ENCODE measurements around the gene LILRB4. TPM values are rescaled to one million over a fixed set of nuclear protein-coding genes. Genes with fewer than 3 reads are reported as not detected.
"Not testable (repeated sequence)": the region's sequence is repeated elsewhere in the genome, so short reads cannot be mapped to it uniquely, and the experiment has no call there.

The LILRB4 gene
- total RNA-seq, 3 donors from 2014 or later = 3.0 to 8.7 (median 6.4) TPM

DNA sequence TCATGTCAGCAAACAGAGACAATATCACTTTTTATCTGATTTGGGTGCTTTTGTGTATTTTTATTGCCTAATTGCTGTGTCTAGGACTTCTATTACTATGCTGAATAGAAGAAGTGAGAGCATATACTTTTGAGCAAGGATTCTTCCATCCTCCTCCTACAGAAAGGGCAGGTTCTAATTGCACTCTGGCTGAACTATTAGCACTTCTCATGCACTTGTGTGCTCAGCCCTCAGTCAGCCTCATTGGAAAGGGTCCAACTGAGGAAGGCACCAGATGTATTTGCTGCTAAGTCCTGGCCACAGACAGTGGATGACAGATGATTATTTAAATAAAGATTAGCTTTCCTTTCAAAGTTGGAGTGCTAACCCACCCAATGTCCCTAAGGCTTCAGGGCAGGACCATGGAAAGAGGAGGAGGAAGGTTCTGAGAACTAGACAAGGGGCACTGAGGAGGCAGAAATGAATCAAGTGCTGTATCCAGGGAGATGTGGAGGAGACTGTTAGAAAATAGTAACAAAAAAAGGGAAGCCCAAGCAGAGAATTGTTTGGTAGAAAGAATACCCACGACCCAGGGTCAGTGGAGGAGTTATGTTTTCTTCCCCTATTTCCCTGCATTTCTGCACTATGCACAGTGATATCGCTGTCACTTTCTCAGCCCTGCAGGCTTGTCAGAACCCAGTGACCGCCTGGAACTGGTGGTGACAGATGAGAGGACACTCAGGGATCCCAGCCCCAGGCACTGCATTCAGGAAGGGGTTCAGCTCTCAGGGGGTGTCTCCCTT is 8.0 kb downstream of the LILRB4 start:
- no peak for TF ChIP-seq CTCF (IDR thresholded peaks at IDR 0.05)
- intact Hi-C loops (cut with DNase I, micrococcal nuclease) = no loop called here
- no peaks in the 10 kb centered on the region for H3K9me3 ChIP-seq
- ATAC-seq = no peak
- no peak overlapping the region for H3K4me3 ChIP-seq
- no peak for DNase-seq
- no peaks in the 10 kb centered on the region for H3K36me3 ChIP-seq (ENCODE audit: low read depth)
- no peaks in the 10 kb centered on the region for H3K4me1 ChIP-seq (ENCODE audit: low read depth)

DNA sequence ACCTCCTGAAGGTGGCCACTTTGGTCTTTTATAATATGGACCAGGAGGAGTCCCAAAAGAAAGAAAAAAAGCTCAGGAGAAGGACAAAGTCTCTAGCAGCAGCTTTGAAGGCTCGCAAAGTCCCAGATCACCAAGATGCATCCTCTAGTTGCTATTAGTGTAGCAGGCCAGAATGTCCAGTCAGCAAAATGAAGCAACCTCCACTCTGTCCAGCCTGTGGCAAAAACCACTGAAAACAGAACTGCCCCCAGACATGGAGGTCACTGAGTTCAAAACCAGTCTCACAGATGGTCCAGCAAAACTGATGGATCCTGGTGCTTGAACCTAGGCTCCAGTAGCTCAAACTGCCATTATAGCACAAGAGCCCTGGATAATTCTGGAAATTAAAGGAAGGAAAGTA is 10.4 kb downstream of the LILRB4 start:
- peak in 1 of 3 donors; percentile 7 for DNase-seq
- no peak for TF ChIP-seq CTCF (IDR thresholded peaks at IDR 0.05)
- no peak for ATAC-seq
- H3K9me3 ChIP-seq = no peaks in the 10 kb centered on the region
- H3K4me1 ChIP-seq (ENCODE audit: low read depth) = no peaks in the 10 kb centered on the region
- no peak overlapping the region for H3K4me3 ChIP-seq
- intact Hi-C loops (cut with DNase I, micrococcal nuclease) = no loop called here
- no peaks in the 10 kb centered on the region for H3K36me3 ChIP-seq (ENCODE audit: low read depth)

DNA sequence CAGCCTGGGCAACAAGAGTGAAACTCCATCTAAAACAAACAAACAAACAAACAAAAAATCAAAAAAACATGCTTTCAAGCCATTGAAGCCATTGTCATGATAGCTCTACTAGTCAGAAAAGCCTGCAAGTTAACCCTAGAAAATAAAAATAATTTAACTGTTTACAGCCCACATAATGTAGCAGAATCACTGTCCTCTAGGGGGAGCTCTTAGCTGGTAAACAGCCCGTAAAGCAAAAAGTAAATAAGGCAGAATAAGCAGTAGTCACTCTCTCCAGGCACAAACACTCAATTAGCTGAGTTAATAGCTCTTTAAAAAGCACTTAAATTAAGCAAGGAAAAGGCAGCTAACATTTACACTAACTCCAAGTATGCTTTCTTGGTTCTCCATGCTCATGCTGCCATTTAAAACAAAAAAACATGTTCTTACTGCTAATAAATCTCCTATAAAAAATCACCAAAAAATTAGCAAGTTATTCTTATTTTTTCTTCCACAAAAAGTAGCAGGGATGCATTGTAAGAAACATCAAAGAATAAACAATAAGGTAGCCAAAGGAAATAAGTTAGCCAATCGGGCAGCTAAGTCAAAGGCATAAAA is 11.3 kb downstream of the LILRB4 start:
- ATAC-seq (no peak), DNase-seq (no peak)
- no peaks in the 10 kb centered on the region for H3K9me3 ChIP-seq
- H3K4me1 ChIP-seq (ENCODE audit: low read depth) = no peaks in the 10 kb centered on the region
- H3K36me3 ChIP-seq (ENCODE audit: low read depth) = no peaks in the 10 kb centered on the region
- peak; percentile 30 for TF ChIP-seq CTCF (IDR thresholded peaks at IDR 0.05)
- intact Hi-C loops (cut with DNase I, micrococcal nuclease) = no loop called here
- no peak overlapping the region for H3K4me3 ChIP-seq

DNA sequence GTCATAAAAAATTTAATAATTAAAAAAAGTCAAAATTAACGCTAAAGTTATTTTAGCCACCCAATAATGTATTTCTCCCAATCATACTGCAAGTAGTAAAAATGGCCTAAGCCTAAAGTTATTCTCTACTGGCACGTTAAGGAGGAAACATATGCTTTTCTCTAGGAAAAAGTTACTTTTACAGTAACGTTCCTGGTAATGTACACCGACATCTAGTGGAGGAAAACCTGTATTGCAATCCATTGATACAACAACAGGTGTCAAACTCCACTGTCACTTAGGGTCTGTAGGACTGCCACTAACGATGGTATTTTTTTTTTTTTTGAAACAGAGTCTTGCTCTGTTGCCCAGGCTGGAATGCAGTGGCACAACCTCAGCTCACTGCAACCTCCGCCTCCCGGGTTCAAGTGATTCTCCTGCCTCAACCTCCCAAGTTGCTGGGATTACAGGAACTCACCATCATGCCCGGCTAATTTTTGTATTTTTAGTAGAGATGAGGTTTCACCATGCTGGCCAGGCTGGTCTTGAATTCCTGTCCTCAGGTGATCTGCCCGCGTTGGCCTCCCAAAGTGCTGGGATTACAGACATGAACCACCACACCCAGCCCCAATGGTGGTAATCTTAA is 13.5 kb downstream of the LILRB4 start:
- H3K4me3 ChIP-seq; intact Hi-C loops (cut with DNase I, micrococcal nuclease); H3K4me1 ChIP-seq (ENCODE audit: low read depth); H3K36me3 ChIP-seq (ENCODE audit: low read depth); H3K9me3 ChIP-seq: not testable (repeated sequence)
- ATAC-seq (peak; percentile 54), DNase-seq (peak in 1 of 3 donors; percentile 50)
- TF ChIP-seq CTCF (IDR thresholded peaks at IDR 0.05) = peak; percentile 79

GRCh38 chr19:54677217-54677616 is 14.4 kb downstream of the LILRB4 start:
- H3K4me3 ChIP-seq = no peak overlapping the region
- TF ChIP-seq CTCF (IDR thresholded peaks at IDR 0.05) = no peak
- DNase-seq (no peak), ATAC-seq (no peak)
- no peaks in the 10 kb centered on the region for H3K4me1 ChIP-seq (ENCODE audit: low read depth)
- no peaks in the 10 kb centered on the region for H3K9me3 ChIP-seq
- no peaks in the 10 kb centered on the region for H3K36me3 ChIP-seq (ENCODE audit: low read depth)
- intact Hi-C loops (cut with DNase I, micrococcal nuclease) = no loop called here

GRCh38 chr19:54681596-54681995 is 18.8 kb downstream of the LILRB4 start:
- H3K9me3 ChIP-seq; H3K36me3 ChIP-seq (ENCODE audit: low read depth); intact Hi-C loops (cut with DNase I, micrococcal nuclease); H3K4me1 ChIP-seq (ENCODE audit: low read depth); ATAC-seq; H3K4me3 ChIP-seq; DNase-seq: not testable (repeated sequence)

All from mucosa of descending colon (tissue), 3 donors.